NCI-H446 (cell line): ENCODE results near the gene DDC.
"Not testable (repeated sequence)": the region's sequence is repeated elsewhere in the genome, so short reads cannot be mapped to it uniquely, and the experiment has no call there.

Experiments used
- DNase-seq, 2 experiments: peaks; one replicate each; lab custom pipeline; 2025; lab: John Stamatoyannopoulos, UW

DDC gene

DNA sequence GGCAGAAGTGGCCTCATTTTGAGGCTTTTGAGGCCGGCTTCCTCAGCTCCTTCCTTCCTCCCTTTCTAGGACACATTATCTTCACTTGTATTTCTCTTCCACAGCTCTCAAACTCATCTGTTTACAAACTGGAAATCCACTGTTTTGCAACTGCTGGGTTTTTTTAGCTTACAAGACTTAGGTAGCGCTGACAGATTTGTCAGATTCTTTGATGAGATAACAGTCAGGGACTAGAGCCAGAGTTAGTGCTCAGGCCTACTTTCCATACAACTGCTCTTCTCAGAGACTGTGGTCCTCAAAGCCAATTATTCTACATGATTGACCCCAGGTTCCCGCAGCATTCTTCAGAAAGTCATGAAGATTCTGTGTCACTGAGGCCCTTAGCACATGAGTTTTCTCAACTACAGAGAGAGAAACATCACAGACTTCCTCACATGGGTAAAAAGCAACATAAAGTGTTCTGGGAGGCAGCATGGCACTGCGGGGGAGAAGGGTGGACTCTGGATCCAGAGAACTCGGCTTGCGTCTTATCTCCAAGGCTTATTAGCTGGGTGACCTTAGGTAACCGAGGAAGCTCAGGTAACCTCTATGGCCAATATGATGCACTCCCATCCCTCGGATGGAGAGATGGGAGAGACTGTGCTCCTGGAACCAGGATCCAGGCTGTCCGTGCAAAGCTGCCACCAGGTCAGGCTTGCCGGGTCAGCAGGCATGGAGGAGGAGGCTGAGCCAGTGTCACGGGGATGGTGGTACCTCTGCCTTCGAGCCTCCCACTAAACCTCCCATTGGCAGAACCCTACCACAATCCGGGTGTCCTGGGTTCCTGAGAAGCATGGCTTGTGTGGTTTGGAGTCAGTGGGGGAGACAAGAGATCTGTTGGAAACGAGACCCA is 10.5 kb downstream of the DDC start:
- DNase-seq, result no peak

DNA sequence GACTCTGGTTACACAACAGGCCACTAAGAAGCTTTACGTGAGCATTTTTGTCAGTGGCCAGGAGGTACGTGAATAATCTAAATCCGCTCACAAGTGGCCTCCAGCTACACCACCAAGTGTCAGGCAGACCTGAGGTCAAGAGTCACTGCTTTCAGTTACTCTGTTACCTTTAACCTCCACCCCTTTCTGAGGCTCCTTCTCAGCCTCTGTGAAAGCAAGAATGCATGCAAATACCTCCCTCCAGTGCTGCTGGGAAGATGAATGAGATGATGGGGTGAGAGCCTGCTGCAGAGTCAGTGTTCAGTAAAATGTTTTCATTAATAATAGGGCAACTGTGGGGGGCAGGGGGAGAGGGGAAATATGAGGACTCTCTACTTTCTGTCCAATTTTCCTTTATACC is 11.2 kb downstream of the DDC start:
- DNase-seq, result no peak

GRCh38 chr7:50552921-50553320 is 12.3 kb downstream of the DDC start:
- no peak for DNase-seq

GRCh38 chr7:50552139-50552538 is 13.1 kb downstream of the DDC start:
- DNase-seq, result no peak

DNA sequence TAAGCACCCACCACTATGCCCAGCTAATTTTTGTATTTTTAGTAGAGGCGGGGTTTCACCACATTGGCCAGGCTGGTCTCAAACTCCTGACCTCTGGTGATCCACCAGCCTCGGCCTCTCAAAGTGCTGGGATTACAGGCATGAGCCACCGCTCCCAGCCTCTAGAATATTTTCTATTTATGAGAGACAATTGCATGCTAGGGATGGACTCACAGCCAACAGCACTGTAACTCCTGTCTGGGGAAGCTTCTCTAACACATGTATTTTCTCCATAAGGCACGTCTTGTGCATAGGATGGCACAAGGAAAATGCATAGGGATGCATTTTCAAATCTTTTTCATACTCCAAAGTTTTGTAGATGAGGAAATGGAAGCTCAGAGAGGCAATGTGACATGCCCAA is 19.6 kb downstream of the DDC start:
- DNase-seq, result not testable (repeated sequence)

GRCh38 chr7:50544992-50545391 is 20.2 kb downstream of the DDC start:
- no peak for DNase-seq

DNA sequence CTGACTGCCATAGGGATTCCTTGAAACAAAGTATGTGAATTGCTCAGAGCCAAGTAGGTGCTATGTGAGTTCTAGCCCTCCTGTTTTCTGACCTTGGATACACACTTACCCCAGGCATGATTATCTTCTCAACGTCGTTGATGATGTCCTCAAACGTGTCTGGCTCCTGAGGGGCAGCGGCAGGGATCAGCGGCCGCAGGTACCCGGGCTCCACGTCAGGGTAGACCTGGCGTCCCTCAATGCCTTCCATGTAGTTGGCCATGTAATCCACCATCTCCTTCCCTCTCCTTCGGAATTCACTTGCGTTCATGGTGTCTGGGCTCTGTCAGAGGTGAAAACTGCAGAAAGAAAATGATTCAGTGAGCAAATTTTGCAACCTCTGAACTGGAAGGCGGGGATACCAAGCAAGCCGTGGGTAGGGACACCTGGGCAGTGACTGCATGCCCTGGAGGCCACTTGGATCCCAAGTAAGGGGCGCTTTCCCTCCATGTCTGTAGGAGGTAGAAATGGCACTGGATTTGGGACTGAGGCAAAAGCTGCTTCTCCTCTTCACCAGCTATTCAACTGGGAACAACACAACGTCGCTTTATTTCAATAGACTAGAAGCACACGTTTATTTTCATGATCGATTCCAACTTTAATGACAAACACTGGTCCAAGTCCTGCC is 21.3 kb downstream of the DDC start:
- DNase-seq, result no peak

DNA sequence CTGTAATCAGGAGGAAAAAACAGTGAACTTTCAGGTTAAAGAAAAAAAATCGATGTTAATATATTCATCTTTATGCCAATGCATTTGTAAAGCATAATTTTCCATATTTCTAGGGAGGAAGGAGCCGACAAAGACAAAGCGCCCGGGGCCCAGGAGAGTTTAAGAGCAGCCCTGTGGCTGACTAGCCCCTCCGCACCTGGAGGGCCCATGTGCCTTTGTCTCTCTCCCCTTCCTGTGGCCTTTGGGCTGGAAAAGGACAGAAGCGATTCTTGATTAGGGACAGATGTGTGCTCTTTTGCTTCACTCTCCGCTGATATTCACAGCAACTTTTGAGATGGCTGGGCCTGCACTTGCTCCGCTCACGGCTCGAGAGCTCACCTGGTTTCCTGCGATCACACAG is 23.1 kb downstream of the DDC start:
- DNase-seq, result no peak

- no peak for DNase-seq
These were observed 24.2 kb downstream of the DDC start for GRCh38 chr7:50540785-50541579.

DNA sequence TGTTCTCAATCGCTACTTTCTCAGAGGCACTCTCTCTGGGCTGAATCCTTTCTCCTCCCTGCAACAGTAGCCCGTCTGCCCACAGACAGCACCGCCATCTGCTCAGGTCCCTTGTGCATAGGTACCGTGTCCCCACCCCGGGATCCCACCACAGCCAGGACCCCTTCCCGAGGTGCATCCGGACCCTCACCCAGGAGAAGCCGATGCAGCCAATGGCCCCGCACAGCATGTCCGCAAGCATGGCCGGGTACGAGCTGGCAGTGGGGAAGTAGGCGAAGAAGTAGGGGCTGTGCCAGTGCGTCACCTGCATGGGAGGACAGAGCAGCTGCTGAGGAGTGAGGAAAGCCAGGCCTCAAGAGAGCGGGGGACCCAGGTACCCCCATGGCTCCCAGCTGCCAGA is 25.5 kb downstream of the DDC start:
- DNase-seq, result no peak

- DNase-seq, result no peak
These were observed 26.7 kb downstream of the DDC start for GRCh38 chr7:50538478-50538877.

DNA sequence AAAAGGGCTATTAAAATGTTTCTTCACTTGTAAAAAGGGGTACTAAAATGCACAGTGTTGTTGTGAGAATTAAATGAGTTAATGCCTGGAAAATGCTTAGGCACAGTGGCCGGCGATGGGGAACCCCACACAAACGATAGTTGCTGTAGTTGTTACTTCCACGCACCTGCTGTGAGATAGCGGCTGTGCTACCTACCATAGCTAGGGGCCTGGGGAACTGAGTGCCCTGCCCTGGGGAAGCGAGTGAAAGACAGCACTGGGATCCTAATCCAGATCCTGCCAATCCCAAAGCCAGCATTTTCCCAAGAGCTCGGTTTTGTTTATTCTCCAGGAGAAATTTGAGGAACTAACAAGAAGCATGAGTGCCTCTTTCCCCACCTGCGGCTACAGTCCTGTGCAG is 27.8 kb downstream of the DDC start:
- DNase-seq, result no peak

GRCh38 chr7:50535291-50535711 is 29.9 kb downstream of the DDC start:
- DNase-seq, result not testable (repeated sequence)

DNA sequence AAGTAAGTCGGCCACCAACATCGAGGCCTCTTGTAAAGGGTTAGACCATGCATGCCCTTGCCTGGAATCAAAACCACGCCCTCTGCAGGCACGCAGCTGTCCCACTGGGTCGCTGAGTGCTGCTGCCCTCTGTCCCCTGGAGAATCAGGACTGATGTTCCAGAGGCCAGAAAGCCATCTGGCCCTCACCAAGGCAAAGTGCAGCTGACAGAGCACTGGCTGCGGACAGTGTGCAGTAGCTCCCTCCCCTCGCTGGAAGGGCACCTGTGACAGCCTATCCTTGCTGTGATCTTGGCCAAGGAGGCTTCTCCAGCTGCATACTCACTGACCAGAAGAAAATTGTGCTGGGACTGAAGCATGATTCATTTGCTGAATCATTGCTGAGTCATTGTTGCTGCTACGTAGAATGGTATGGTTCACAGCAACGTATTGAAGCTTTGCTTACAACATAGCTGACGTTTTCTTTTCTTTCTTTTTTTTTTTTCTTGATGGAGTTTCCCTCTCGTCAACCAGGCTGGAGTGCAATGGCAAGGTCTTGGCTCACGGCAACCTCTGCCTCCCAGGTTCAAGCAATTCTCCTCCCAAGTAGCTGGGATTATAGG is 30.4 kb downstream of the DDC start:
- DNase-seq, result peak in 1 of 2 experiments; percentile 19

DNA sequence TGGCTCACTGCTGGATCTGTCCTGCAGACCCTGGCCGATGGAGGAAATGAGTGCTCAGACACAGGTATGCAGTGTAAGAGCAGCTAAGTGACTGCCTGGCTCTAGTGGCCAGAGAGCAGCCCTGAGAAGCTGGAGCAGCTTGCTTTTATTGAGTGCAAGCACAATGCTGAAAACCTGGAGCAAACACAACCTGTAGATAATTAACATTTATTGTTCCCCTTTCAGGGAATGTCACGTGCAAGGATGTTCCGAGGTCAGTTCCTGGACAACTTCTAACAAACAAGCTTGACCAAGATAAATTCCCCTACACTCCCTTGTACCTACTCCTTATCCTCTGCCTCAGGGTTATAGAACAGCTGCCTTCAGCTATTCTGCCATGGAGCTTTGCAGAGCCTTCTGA is 31.3 kb downstream of the DDC start:
- DNase-seq, result no peak

- no peak for DNase-seq
These were observed 33.3 kb downstream of the DDC start for GRCh38 chr7:50531928-50532327.

GRCh38 chr7:50531401-50531911 is 33.7 kb downstream of the DDC start:
- DNase-seq, result no peak

GRCh38 chr7:50530766-50531165 is 34.4 kb downstream of the DDC start:
- DNase-seq, result no peak

DNA sequence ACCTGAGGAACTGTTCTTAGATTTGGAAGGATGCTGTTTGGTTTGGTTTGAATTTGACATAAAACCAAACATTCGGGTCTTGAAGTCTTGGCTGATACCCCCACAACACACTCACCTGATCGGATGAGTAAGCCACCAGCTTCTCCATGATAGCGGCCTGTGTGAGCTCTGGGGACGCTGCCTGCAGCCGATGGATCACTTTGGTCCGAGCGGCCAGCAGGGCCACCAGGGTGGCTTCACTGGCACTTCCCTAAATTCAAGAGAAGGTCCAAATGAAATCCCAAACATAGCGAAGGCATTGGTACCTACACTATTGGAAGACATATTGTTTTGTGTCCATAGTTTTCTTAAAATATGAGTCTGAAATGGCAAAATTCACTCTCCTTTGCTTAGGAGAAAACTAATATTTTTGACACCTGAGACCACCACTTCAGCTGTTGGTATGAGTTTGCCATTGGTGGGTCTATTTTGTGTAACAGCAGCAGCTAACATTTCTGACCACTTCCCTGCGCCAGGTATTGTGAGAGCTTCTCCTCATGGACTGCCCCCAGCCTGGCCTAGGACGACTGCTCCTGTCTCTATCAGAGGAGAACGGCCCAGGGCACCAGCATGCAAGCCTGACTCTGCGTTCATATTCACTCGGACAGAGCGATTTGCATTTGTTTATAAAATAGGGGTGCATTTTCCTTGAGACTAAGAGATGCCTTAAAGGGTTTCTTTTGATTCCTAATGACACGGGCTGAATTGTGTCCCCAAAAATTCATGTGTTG is 35.9 kb downstream of the DDC start:
- DNase-seq, result no peak

GRCh38 chr7:50528266-50529092 is 36.7 kb downstream of the DDC start:
- no peak for DNase-seq
